ENCODE measurements around the gene KLF15.

GRCh38 chr3:126370055-126370454 lies 12.8 kb upstream of the KLF15 start:
- TF ChIP-seq EZH2 (IDR thresholded peaks at IDR 0.05) (no peak), CTCF (IDR thresholded peaks at IDR 0.05) (no peak)

All from neural progenitor cell (in vitro differentiated cells).